ENCODE data around the gene PTPN1.

The PTPN1 gene

GRCh38 chr20:50569864-50570836 lies 60.0 kb downstream of the PTPN1 start:
- 0 out of 2 replicates have a peak, but pooled peaks have one; percentile 24 for TF ChIP-seq POU2F2 (IDR thresholded peaks at IDR 0.05; ENCODE audit: low read depth, low read length)
- peak; percentile 24; the same call in 1 of the 2 replicates for TF ChIP-seq SPI1 (IDR thresholded peaks at IDR 0.05; ENCODE audit: low read depth, low read length)
- no peak for TF ChIP-seq POLR2A (IDR thresholded peaks at IDR 0.05; ENCODE audit: low read depth, low read length)
- FAIRE-seq (peak; percentile 80), DNase-seq (ENCODE audit: insufficient read length, low spot score) (no peak)

GRCh38 chr20:50571466-50571865 lies 61.3 kb downstream of the PTPN1 start:
- no peak for FAIRE-seq
- DNase-seq (ENCODE audit: insufficient read length, low spot score) = no peak
- TF ChIP-seq POLR2A (IDR thresholded peaks at IDR 0.05; ENCODE audit: low read depth, low read length) (no peak), PAX5 (IDR thresholded peaks at IDR 0.05; ENCODE audit: insufficient read depth, low read length, severe bottlenecking) (no peak), POLR2AphosphoS5 (IDR thresholded peaks at IDR 0.05; ENCODE audit: low read depth, low read length) (no peak), TAF1 (IDR thresholded peaks at IDR 0.05; ENCODE audit: low read depth, low read length) (no peak), POU2F2 (IDR thresholded peaks at IDR 0.05; ENCODE audit: low read depth, low read length) (no peak), SPI1 (IDR thresholded peaks at IDR 0.05; ENCODE audit: low read depth, low read length) (no peak)

GRCh38 chr20:50572938-50573777 lies 63.0 kb downstream of the PTPN1 start:
- no peak for DNase-seq (ENCODE audit: insufficient read length, low spot score)
- TF ChIP-seq POLR2AphosphoS5 (IDR thresholded peaks at IDR 0.05; ENCODE audit: low read depth, low read length) = no peak
- no peak for TF ChIP-seq POLR2A (IDR thresholded peaks at IDR 0.05; ENCODE audit: low read depth, low read length)
- TF ChIP-seq POU2F2 (IDR thresholded peaks at IDR 0.05; ENCODE audit: low read depth, low read length) = no peak
- no peak for TF ChIP-seq PAX5 (IDR thresholded peaks at IDR 0.05; ENCODE audit: insufficient read depth, low read length, severe bottlenecking)
- no peak for TF ChIP-seq SPI1 (IDR thresholded peaks at IDR 0.05; ENCODE audit: low read depth, low read length)
- TF ChIP-seq TAF1 (IDR thresholded peaks at IDR 0.05; ENCODE audit: low read depth, low read length) = no peak
- no peak for FAIRE-seq

GRCh38 chr20:50574108-50574507 lies 63.9 kb downstream of the PTPN1 start:
- no peak for FAIRE-seq
- no peak for DNase-seq (ENCODE audit: insufficient read length, low spot score)
- no peak for TF ChIP-seq PAX5 (IDR thresholded peaks at IDR 0.05; ENCODE audit: insufficient read depth, low read length, severe bottlenecking)
- no peak for TF ChIP-seq TAF1 (IDR thresholded peaks at IDR 0.05; ENCODE audit: low read depth, low read length)
- TF ChIP-seq POLR2A (IDR thresholded peaks at IDR 0.05; ENCODE audit: low read depth, low read length) = no peak
- no peak for TF ChIP-seq POLR2AphosphoS5 (IDR thresholded peaks at IDR 0.05; ENCODE audit: low read depth, low read length)
- TF ChIP-seq SPI1 (IDR thresholded peaks at IDR 0.05; ENCODE audit: low read depth, low read length) = no peak
- no peak for TF ChIP-seq POU2F2 (IDR thresholded peaks at IDR 0.05; ENCODE audit: low read depth, low read length)

- no peak for DNase-seq (ENCODE audit: insufficient read length, low spot score)
- no peak for TF ChIP-seq SPI1 (IDR thresholded peaks at IDR 0.05; ENCODE audit: low read depth, low read length)
- TF ChIP-seq POLR2AphosphoS5 (IDR thresholded peaks at IDR 0.05; ENCODE audit: low read depth, low read length) = no peak
- no peak for TF ChIP-seq TAF1 (IDR thresholded peaks at IDR 0.05; ENCODE audit: low read depth, low read length)
- TF ChIP-seq POLR2A (IDR thresholded peaks at IDR 0.05; ENCODE audit: low read depth, low read length) = no peak
- TF ChIP-seq PAX5 (IDR thresholded peaks at IDR 0.05; ENCODE audit: insufficient read depth, low read length, severe bottlenecking) = no peak
- TF ChIP-seq POU2F2 (IDR thresholded peaks at IDR 0.05; ENCODE audit: low read depth, low read length) = no peak
- no peak for FAIRE-seq
Observed at GRCh38 chr20:50574586-50574985, 64.4 kb downstream of the PTPN1 start.

GRCh38 chr20:50575865-50576720 lies 65.9 kb downstream of the PTPN1 start:
- no peak for TF ChIP-seq POU2F2 (IDR thresholded peaks at IDR 0.05; ENCODE audit: low read depth, low read length)
- TF ChIP-seq PAX5 (IDR thresholded peaks at IDR 0.05; ENCODE audit: insufficient read depth, low read length, severe bottlenecking) = no peak
- no peak for TF ChIP-seq POLR2AphosphoS5 (IDR thresholded peaks at IDR 0.05; ENCODE audit: low read depth, low read length)
- no peak for TF ChIP-seq SPI1 (IDR thresholded peaks at IDR 0.05; ENCODE audit: low read depth, low read length)
- no peak for TF ChIP-seq TAF1 (IDR thresholded peaks at IDR 0.05; ENCODE audit: low read depth, low read length)
- no peak for TF ChIP-seq POLR2A (IDR thresholded peaks at IDR 0.05; ENCODE audit: low read depth, low read length)
- DNase-seq (ENCODE audit: insufficient read length, low spot score) (no peak), FAIRE-seq (peak; percentile 9)

GRCh38 chr20:50577175-50578018 lies 67.2 kb downstream of the PTPN1 start:
- DNase-seq (ENCODE audit: insufficient read length, low spot score) = no peak
- FAIRE-seq = no peak
- TF ChIP-seq TAF1 (IDR thresholded peaks at IDR 0.05; ENCODE audit: low read depth, low read length) = no peak
- no peak for TF ChIP-seq SPI1 (IDR thresholded peaks at IDR 0.05; ENCODE audit: low read depth, low read length)
- no peak for TF ChIP-seq POLR2A (IDR thresholded peaks at IDR 0.05; ENCODE audit: low read depth, low read length)
- TF ChIP-seq PAX5 (IDR thresholded peaks at IDR 0.05; ENCODE audit: insufficient read depth, low read length, severe bottlenecking) = no peak
- TF ChIP-seq POU2F2 (IDR thresholded peaks at IDR 0.05; ENCODE audit: low read depth, low read length) = no peak
- TF ChIP-seq POLR2AphosphoS5 (IDR thresholded peaks at IDR 0.05; ENCODE audit: low read depth, low read length) = no peak
